ENCODE data around the gene TMEM35A. TPM values are rescaled to one million over a fixed set of nuclear protein-coding genes. Genes with fewer than 3 reads are reported as not detected.
A peak's percentile ranks its signal among the peaks of the same experiment; 100 is the strongest.
"Not testable (repeated sequence)": the region's sequence is repeated elsewhere in the genome, so short reads cannot be mapped to it uniquely, and the experiment has no call there.

TMEM35A gene
- total RNA-seq, 4 donors from 2014 or later, result 9.9 to 22.9 (median 21.2) TPM

DNA sequence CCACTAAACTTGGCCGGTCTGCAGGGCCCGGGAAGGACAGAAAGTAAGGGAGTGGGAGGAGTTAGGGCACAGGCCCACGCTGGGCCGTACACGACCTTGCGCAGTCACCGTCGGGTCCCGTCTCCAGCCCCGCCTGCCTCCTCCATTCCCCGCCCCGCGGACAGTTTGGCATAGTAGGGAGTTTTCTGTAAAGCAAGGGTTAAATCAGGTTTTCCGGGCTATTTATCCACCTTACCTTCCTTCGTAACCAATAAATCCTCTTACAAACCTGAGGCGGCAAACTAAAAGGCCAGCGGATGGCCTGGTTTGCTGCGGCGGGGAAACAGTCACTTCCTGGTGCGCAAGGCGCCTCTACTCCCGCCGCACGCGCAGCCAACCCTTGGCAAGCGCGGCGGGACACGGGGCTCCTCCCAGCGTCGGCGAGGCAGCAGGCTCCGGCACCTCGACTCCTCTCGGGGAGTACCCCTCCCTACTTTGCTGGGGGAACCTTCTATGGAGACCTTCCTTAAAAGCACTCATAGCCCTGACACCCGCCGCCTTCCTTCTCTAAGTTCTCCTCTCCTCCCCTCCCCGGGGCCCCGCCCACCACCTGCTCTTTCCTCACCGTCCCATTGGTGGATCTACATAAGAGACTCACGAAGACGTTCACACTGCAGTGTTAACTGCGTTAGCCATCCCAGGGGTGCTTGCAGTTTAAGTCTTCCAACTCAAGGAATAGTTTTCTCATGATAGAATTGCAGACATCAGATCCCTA lies 27.0 kb upstream of the TMEM35A start, which contains the start of gene TRMT2B:
Gene TRMT2B (minus strand): TSS at position 563 of the 754 bp plus-strand sequence. CDS start 9,822 bp downstream, outside the sequence.
- Histone ChIP-seq H3K4me3 (peak within 1 kb of the TSS; percentile 58 to 66 (median 64)), H3K9me3 (no peaks in the 10 kb centered on the region), H3K27me3 (no peaks in the 10 kb centered on the region), H3K36me3 (no peaks in the 10 kb centered on the region), H3K4me1 (peaks cover 0 to 21% (median 11%) of the 10 kb centered on the region in 4 donors), H3K27ac (replicated peaks in 1 of 4) (peak within 1 kb of the TSS; percentile 81 to 91 (median 87))
- DNase-seq (ENCODE audit: extremely low spot score), result peak; percentile 95
- intact Hi-C loops (cut with DNase I), result loop anchor here (10.0 kb wide), 1 partner anchor 153 kb away; no protein-coding TSS in a partner anchor
- TF ChIP-seq POLR2AphosphoS5 (IDR thresholded peaks at IDR 0.05), result peak; percentile 58 to 84
- TF ChIP-seq EP300 (IDR thresholded peaks at IDR 0.05), result no peak
- 30% methylated on average over 32 of the region's 43 CpGs for WGBS

DNA sequence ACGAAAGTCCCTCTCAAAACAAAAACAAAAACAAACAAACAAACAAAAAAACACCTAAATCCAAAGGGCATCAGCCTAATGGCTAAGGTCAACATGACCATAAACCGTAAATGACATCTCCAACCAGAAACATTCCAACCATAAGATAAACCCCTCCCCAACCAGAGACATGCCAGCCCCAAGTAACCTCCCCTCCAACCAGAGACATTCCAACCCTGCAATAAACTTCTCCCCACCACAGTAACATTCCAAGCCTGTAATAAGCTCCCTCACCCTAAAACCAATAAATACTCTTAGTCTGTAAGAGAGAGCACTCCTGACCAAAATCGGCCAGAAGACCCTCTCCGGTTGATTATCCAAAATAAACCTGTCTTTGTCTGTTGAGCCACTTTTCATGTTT lies 22.1 kb upstream of the TMEM35A start:
- not testable (repeated sequence) for H3K36me3 ChIP-seq; H3K4me3 ChIP-seq; DNase-seq (ENCODE audit: extremely low spot score); H3K4me1 ChIP-seq; H3K27ac ChIP-seq (replicated peaks in 1 of 4); H3K9me3 ChIP-seq; H3K27me3 ChIP-seq
- intact Hi-C loops (cut with DNase I), result loop anchor here (10.0 kb wide), 1 partner anchor 148 kb away; no protein-coding TSS in a partner anchor
- WGBS, result 62% methylated on average over 4 of the region's 4 CpGs

DNA sequence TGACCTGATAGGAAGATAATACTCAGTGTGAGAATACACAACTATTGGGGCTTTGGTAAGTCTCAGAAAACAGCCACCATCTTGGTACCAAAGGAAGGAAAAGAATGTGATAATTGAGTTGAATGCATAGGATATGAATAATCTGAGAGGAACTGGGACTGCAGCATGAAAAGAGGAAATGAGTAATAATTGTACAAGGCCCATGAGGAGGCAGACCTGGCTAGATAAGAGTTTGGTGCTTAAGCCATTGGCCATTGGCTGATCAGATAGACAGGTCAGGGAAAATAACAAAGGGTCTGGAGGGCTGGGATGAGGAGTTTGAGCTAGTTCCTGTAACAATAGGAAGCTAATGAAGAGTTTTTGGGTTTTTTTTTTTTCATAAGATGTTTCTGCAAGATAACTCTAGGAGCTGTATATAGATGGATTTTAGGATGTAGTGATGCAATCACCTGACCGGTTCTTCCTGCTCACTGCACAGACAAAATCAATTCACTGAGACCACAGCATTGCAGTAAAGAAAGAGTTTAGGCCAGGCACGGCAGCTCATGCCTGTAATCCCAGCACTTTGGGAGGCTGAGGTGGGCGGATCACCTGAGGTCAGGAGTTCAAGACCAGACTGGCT lies 21.5 kb upstream of the TMEM35A start:
- no peak for TF ChIP-seq POLR2A (IDR thresholded peaks at IDR 0.05; ENCODE audit: low read depth)
- TF ChIP-seq POLR2AphosphoS5 (IDR thresholded peaks at IDR 0.05), result no peak
- TF ChIP-seq, protein P1, sequence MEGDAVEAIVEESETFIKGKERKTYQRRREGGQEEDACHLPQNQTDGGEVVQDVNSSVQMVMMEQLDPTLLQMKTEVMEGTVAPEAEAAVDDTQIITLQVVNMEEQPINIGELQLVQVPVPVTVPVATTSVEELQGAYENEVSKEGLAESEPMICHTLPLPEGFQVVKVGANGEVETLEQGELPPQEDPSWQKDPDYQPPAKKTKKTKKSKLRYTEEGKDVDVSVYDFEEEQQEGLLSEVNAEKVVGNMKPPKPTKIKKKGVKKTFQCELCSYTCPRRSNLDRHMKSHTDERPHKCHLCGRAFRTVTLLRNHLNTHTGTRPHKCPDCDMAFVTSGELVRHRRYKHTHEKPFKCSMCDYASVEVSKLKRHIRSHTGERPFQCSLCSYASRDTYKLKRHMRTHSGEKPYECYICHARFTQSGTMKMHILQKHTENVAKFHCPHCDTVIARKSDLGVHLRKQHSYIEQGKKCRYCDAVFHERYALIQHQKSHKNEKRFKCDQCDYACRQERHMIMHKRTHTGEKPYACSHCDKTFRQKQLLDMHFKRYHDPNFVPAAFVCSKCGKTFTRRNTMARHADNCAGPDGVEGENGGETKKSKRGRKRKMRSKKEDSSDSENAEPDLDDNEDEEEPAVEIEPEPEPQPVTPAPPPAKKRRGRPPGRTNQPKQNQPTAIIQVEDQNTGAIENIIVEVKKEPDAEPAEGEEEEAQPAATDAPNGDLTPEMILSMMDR (IDR thresholded peaks at IDR 0.05), result no peak
- no peak for TF ChIP-seq EP300 (IDR thresholded peaks at IDR 0.05)
- H3K27me3 ChIP-seq, result no peaks in the 10 kb centered on the region

DNA sequence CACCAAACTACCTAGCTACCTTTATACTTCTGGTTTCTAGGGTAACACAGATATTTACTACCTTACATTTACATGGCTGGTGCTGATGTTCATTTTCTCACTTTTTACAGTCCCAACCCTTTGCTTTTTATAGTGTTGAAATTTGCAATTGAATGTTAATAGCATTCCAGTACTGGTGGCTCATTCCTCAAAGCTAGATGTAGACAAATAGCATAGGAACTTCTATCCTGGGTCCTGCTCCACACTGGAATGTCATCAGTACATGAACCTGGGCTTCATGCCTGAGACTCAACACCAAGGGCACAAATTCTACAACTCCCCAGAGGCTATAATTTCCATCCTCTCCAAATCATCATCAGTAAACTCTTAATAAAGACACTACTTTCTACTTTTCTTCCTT lies 16.5 kb upstream of the TMEM35A start:
- Histone ChIP-seq H3K9me3 (no peaks in the 10 kb centered on the region), H3K4me3 (no peak overlapping the region), H3K27me3 (no peaks in the 10 kb centered on the region), H3K4me1 (no peaks in the 10 kb centered on the region), H3K27ac (replicated peaks in 1 of 4) (no peak overlapping the region), H3K36me3 (no peaks in the 10 kb centered on the region)
- TF ChIP-seq POLR2AphosphoS5 (IDR thresholded peaks at IDR 0.05) (no peak), POLR2A (IDR thresholded peaks at IDR 0.05; ENCODE audit: low read depth) (no peak), EP300 (IDR thresholded peaks at IDR 0.05) (no peak)
- TF ChIP-seq, protein P1 (IDR thresholded peaks at IDR 0.05), result no peak
- intact Hi-C loops (cut with DNase I), result no loop called here
- DNase-seq (ENCODE audit: extremely low spot score), result no peak

More for the DNA sequence above, 21.5 kb upstream of the TMEM35A start:
- intact Hi-C loops (cut with DNase I), result loop anchor here (10.0 kb wide), 1 partner anchor 148 kb away; no protein-coding TSS in a partner anchor
- Histone ChIP-seq H3K4me3 (no peak overlapping the region), H3K9me3 (no peaks in the 10 kb centered on the region), H3K27ac (replicated peaks in 1 of 4) (no peak overlapping the region), H3K4me1 (peaks cover 0 to 4% (median 0%) of the 10 kb centered on the region in 4 donors), H3K36me3 (no peaks in the 10 kb centered on the region)
- 63% methylated on average over 3 of the region's 3 CpGs for WGBS
- no peak for DNase-seq (ENCODE audit: extremely low spot score)

DNA sequence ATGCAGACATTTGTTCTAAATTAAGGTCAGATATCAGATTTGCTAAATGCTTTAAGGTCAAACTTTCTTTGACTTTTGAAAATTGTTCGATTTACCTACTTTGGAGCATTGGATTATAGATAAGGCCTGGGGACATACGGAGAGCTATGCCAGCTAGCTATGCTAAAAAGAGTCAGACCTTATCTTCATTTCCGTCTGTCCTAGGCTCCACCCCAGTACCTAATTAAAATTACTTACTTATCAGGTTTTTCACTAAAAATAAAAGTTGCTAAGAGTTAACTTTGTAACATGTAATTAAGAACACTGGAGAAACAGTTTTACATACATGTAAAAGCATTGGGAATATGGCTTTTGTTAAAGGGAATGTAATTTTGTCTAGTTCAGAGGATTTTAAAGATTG lies 7.1 kb upstream of the TMEM35A start:
- H3K36me3 ChIP-seq, result no peaks in the 10 kb centered on the region
- TF ChIP-seq POLR2AphosphoS5 (IDR thresholded peaks at IDR 0.05) (no peak), POLR2A (IDR thresholded peaks at IDR 0.05; ENCODE audit: low read depth) (no peak), EP300 (IDR thresholded peaks at IDR 0.05) (no peak)
- TF ChIP-seq, protein P1 (IDR thresholded peaks at IDR 0.05), result no peak
- 75% methylated on average over 3 of the region's 3 CpGs for WGBS
- intact Hi-C loops (cut with DNase I), result no loop called here
- no peaks in the 10 kb centered on the region for H3K27me3 ChIP-seq
- no peaks in the 10 kb centered on the region for H3K4me1 ChIP-seq
- H3K27ac ChIP-seq (replicated peaks in 1 of 4), result no peak overlapping the region
- no peak for DNase-seq (ENCODE audit: extremely low spot score)
- H3K9me3 ChIP-seq, result no peaks in the 10 kb centered on the region
- no peak overlapping the region for H3K4me3 ChIP-seq
